OCI-LY3 (cell line): ENCODE results near the gene PDE6H.

Source experiments
- CTCF ChIP-seq: fragments of 200-600, 300-600 bp; sonication (generic); IDR thresholded peaks from 2 replicates; pipeline ENCODE4 v1.5.1; 2014; ENCODE audit warnings: antibody characterized with exemption, low read length, low read depth
- EZH2phosphoT487 ChIP-seq: fragments of 200-600 bp; shearing (Covaris generic); IDR thresholded peaks from 2 replicates; pipeline ENCODE4 v1.6.1; 2018; ENCODE audit warnings: antibody characterized with exemption, mixed run types, low read depth

- TF ChIP-seq CTCF (no peak), EZH2phosphoT487 (no peak)
Measured at GRCh38 chr12:15020156-15020555, 47.3 kb downstream of the PDE6H start.
